K562 (cell line): ENCODE measurements around the gene FOXF2. TPM values are rescaled to one million over a fixed set of nuclear protein-coding genes. Genes with fewer than 3 reads are reported as not detected.

Experiments
- ATAC-seq: fragments of 200-7000 bp; cut with Tn5 transposase; 3 replicates; pipeline ENCODE4 v1.9.1; 2020; ENCODE audit warnings: moderate library complexity
- BruUV-seq: library from RNA; stranded (reverse); fragments of 400-500 nt; replicated peaks from 2 replicates; lab custom pipeline; 2021; lab: Mats Ljungman, UMichigan
- CTCF ChIA-PET: fragments of 300-600 bp; formaldehyde crosslinking; extraction: SDS; loops from one replicate; lab custom pipeline; 2021; ENCODE audit warnings: low intra/inter-chr PET ratio; lab: Yijun Ruan, JAX
- POLR2A ChIA-PET: fragments of 300-600, 350-650 bp; sonication (Branson Sonifier 250); formaldehyde crosslinking; extraction: SDS; loops from one replicate; lab custom pipeline; 2021; ENCODE audit warnings: antibody characterized with exemption, inconsistent platforms; lab: Yijun Ruan, JAX
- DNase-seq, 4 experiments: peaks; one replicate each; pipeline versions ENCODE4 v3.0.0 to v3.0.0-alpha.2; 2011 to 2018; ENCODE audit warnings: low spot score in 3 of 4, mixed read lengths in 3 of 4; ENCODE audit errors: extremely low read depth in 1 of 4
- FAIRE-seq: peaks from 2 replicates; lab custom pipeline; 2011; peaks lifted over from hg19 to GRCh38; lab: Jason Lieb, UNC
- H2AFZ ChIP-seq: 2 replicates; pipeline ENCODE4 v1.6.0; 2011; ENCODE audit warnings: low read depth, low read length, control low read depth, inconsistent platforms
- H3K27ac ChIP-seq: fragments of 200-600 bp; 3 replicates; pipeline ENCODE4 v1.8.0; 2011; ENCODE audit warnings: low read depth, mild to moderate bottlenecking, control low read depth, inconsistent platforms, low read length, moderate library complexity, mixed read lengths; ENCODE audit errors: extremely low read depth
- H3K27me3 ChIP-seq, 2 experiments: fragments of 300-600 bp in 1 of 2; 2 replicates in 1 of 2; 3 replicates in 1 of 2; pipeline versions ENCODE4 v1.6.0 to v1.8.0; 2011; ENCODE audit warnings: inconsistent platforms in 2 of 2, low read length in 2 of 2, mild to moderate bottlenecking in 1 of 2, mixed read lengths in 1 of 2, moderate library complexity in 1 of 2; ENCODE audit not compliant: control insufficient read depth in 2 of 2, insufficient read depth in 2 of 2
- H3K36me3 ChIP-seq: fragments of 300-600 bp; 3 replicates; pipeline ENCODE4 v1.8.0; 2011; ENCODE audit warnings: mild to moderate bottlenecking, low read length, inconsistent platforms; ENCODE audit not compliant: control insufficient read depth, insufficient read depth
- H3K4me1 ChIP-seq, 2 experiments: fragments of 200-600 bp in 1 of 2; replicated peaks in 1 of 2; 2 replicates in 1 of 2; 3 replicates in 1 of 2; pipeline versions ENCODE4 v1.5.1 to v1.8.0; 2011; ENCODE audit warnings: inconsistent platforms in 2 of 2, low read length in 2 of 2, mild to moderate bottlenecking in 1 of 2, mixed read lengths in 1 of 2, moderate library complexity in 1 of 2; ENCODE audit not compliant: control insufficient read depth in 2 of 2, insufficient read depth in 2 of 2
- H3K4me2 ChIP-seq: 2 replicates; pipeline ENCODE4 v1.6.1; 2011; ENCODE audit warnings: low read length, control low read depth, inconsistent platforms, mixed read lengths; ENCODE audit not compliant: insufficient read depth
- H3K4me3 ChIP-seq: fragments of 200-600 bp; sonication (generic), shearing (Covaris generic); 2 replicates; pipeline ENCODE4 v1.5.1; 2016; ENCODE audit warnings: control low read depth, inconsistent platforms
- H3K79me2 ChIP-seq: fragments of 200-600 bp; 3 replicates; pipeline ENCODE4 v1.8.0; 2011; ENCODE audit warnings: low read length, inconsistent platforms; ENCODE audit not compliant: control insufficient read depth, insufficient read depth
- H3K9ac ChIP-seq, 2 experiments: 2 replicates each; pipeline versions ENCODE4 v1.6.0 to v1.6.1; 2011; ENCODE audit warnings: low read depth in 2 of 2, low read length in 2 of 2, control low read depth in 1 of 2, inconsistent platforms in 1 of 2, mild to moderate bottlenecking in 1 of 2, mixed read lengths in 1 of 2; ENCODE audit not compliant: insufficient read depth in 1 of 2
- H3K9me1 ChIP-seq: one replicate; pipeline ENCODE4 v1.6.0; 2011; ENCODE audit warnings: inconsistent platforms, mild to moderate bottlenecking, low read length, moderate library complexity; ENCODE audit not compliant: control insufficient read depth, insufficient read depth
- H3K9me3 ChIP-seq: replicated peaks from 2 replicates; pipeline ENCODE4 v1.5.1; 2011; ENCODE audit warnings: low read depth, low read length, inconsistent platforms; ENCODE audit not compliant: control insufficient read depth, insufficient read depth
- H4K20me1 ChIP-seq: replicated peaks from 2 replicates; pipeline ENCODE4 v1.6.1; 2011; ENCODE audit warnings: low read length, inconsistent platforms, mixed read lengths; ENCODE audit not compliant: control insufficient read depth, insufficient read depth
- CBX8 ChIP-seq: fragments of 200-600 bp; sonication (generic); IDR thresholded peaks from 2 replicates; pipeline ENCODE4 v1.6.1; 2012; ENCODE audit warnings: borderline replicate concordance, mixed run types, low read depth, mild to moderate bottlenecking, moderate library complexity, mixed read lengths, low read length, control low read depth, inconsistent platforms; ENCODE audit not compliant: poor library complexity, severe bottlenecking; ENCODE audit errors: extremely low read depth
- CREB3L1 ChIP-seq: fragments of 450-650 bp; IDR thresholded peaks from 2 replicates; pipeline ENCODE4 v1.6.1; 2014; ENCODE audit warnings: low read depth, mild to moderate bottlenecking, moderate library complexity, borderline replicate concordance
- ZNF146 ChIP-seq: IDR thresholded peaks from one replicate; pipeline ENCODE4 v1.6.1; 2018; ENCODE audit warnings: missing compliant biosample characterization; ENCODE audit not compliant: unreplicated experiment
- ZNF695 ChIP-seq: fragments of 450-650 bp; formaldehyde crosslinking; IDR thresholded peaks from 2 replicates; pipeline ENCODE4 v1.4.0; 2020; ENCODE audit warnings: mild to moderate bottlenecking, moderate library complexity
- WGBS: fragments of 100-300 bp; shearing (Covaris generic); methylation state at CpG from one replicate; pipeline ENCODE4 v1.1.6; 2016; ENCODE audit warnings: low coverage, mixed read lengths; ENCODE audit not compliant: insufficient coverage; ENCODE audit errors: missing lambda C conversion rate; 5-methylcytosine and 5-hydroxymethylcytosine counted together
- in situ Hi-C: fragments of 300-500 bp; cut with MboI; formaldehyde crosslinking; loops from 4 replicates; pipeline ENCODE4 v1.15.0; 2018; ENCODE audit warnings: inconsistent platforms, mixed read lengths
- intact Hi-C: fragments of 100-400 bp; cut with micrococcal nuclease; formaldehyde crosslinking; loops from 2 replicates; pipeline ENCODE4 v1.14.2; 2022
- polyA plus RNA-seq, 8 experiments: library from polyadenylated mRNA; depleted of rRNA in 4 of 8; stranded (reverse) in 5 of 8; unstranded in 3 of 8; fragments of >200 nt; fragmentation: Nextera tagmentation in 2 of 8; fragmentation: Illumina TruSeq in 1 of 8; extraction: Ambion mirVana in 2 of 8; extraction: Trizol in 1 of 8; gene quantifications; 2 replicates each; pipeline versions ENCODE4 v1.2.1 to v1.2.3, GENCODE V29; 2011 to 2014; ENCODE audit warnings: inconsistent platforms in 1 of 8, missing spikeins in 1 of 8
- total RNA-seq, 7 experiments: library from RNA; depleted of rRNA in 6 of 7; stranded (reverse); fragments of >200 nt in 6 of 7; fragmentation: Illumina TruSeq in 2 of 7; extraction: Trizol in 2 of 7; gene quantifications; 2 replicates each; pipeline versions ENCODE4 v1.2.1 to v1.2.3, GENCODE V29; 2011 to 2021; ENCODE audit warnings: low replicate concordance in 1 of 7

Gene FOXF2
- total and polyA plus RNA-seq, 9 of the 15 experiments (the other 6 are each of a cell fraction or from before 2014, with no cell fraction given), result not detected

DNA sequence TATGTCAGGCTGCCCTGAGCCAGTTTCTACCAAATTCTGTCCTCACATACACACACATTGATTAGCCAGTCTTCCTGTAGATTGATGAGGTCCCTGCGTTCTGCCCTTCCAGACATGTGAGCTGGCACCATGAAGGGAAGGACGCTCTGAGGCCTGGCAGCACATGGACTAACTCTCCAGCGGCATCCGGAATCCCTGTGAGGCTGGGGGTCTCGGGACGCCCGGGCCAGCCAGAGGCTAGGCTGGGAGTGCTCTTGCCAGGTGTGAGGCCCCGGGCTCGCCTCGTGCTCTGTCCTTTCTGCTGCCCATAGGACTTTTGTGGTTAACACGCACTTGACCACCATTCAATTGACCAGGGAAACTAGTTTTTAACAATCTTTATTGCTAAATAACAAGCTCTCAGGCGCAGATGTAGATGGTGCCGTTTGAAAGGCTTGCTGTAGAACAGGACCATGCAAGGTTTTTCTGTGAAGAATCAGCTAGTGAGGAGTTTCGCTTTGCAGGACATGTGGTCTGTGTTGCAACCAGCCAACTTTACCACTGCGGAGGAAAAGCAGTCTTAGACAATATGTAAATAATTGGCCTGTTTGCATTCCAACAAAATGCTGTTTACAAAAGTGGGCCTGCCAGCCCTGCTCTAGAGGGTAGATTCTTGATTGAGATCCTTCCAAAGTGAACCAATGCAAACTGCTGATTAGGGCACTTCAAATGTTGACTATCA, 29.3 kb downstream of the FOXF2 start (continued):
- TF ChIP-seq CREB3L1, result no peak
- TF ChIP-seq, all 486 proteins: peak for 0

GRCh38 chr6:1420382-1420781, 31.0 kb downstream of the FOXF2 start:
- Histone ChIP-seq H3K27me3 (peaks cover 10 to 40% of the 10 kb centered on the region in 2 experiments; a peak in 3 of 5 replicates), H3K9me1 (no peaks in the 10 kb centered on the region), H3K27ac (no peak overlapping the region), H4K20me1 (no peaks in the 10 kb centered on the region; the same call in 1 of the 2 replicates), H2AFZ (no peak overlapping the region), H3K4me1 (peaks cover 0 to 3% of the 10 kb centered on the region in 2 experiments; a peak in 1 of 5 replicates), H3K36me3 (no peaks in the 10 kb centered on the region), H3K9me3 (no peaks in the 10 kb centered on the region), H3K4me2 (no peak overlapping the region), H3K4me3 (no peak overlapping the region), H3K9ac (no peak overlapping the region), H3K79me2 (no peaks in the 10 kb centered on the region)
- no peak for DNase-seq
- no TSS peak for BruUV-seq
- in situ Hi-C loops (loop anchor here (25.0 kb wide), 1 partner anchor 833 kb away; no protein-coding TSS in a partner anchor), intact Hi-C loops (no loop called here)
- ChIA-PET POLR2A (interaction anchor here (1.1 kb wide), 1 partner anchor 15 kb away, joined by 3 read pairs; no protein-coding TSS in a partner anchor), CTCF (no interaction called here)
- WGBS, result 5% methylated on average over 1 of the region's 1 CpG
- no peak for TF ChIP-seq CBX8
- TF ChIP-seq ZNF695 (CRISPR knock-in tag), result no peak
- peak; percentile 29 for TF ChIP-seq ZNF146 (CRISPR knock-in tag)
- FAIRE-seq, result no peak
- ATAC-seq, result no peak
